Activated naive CD4-positive, alpha-beta T cell treated with Interleukin-2 at 50 U/mL for 16 hours (primary cell): ENCODE results near the gene SPESP1.

Experiments
- DNase-seq: peaks from one replicate; pipeline ENCODE4 v3.0.0-alpha.2; 2020

SPESP1 gene

GRCh38 chr15:68993276-68993675 is 63.0 kb downstream of the SPESP1 start:
- no peak for DNase-seq

- DNase-seq = no peak
Observed at GRCh38 chr15:68994149-68994548, 63.8 kb downstream of the SPESP1 start.

DNA sequence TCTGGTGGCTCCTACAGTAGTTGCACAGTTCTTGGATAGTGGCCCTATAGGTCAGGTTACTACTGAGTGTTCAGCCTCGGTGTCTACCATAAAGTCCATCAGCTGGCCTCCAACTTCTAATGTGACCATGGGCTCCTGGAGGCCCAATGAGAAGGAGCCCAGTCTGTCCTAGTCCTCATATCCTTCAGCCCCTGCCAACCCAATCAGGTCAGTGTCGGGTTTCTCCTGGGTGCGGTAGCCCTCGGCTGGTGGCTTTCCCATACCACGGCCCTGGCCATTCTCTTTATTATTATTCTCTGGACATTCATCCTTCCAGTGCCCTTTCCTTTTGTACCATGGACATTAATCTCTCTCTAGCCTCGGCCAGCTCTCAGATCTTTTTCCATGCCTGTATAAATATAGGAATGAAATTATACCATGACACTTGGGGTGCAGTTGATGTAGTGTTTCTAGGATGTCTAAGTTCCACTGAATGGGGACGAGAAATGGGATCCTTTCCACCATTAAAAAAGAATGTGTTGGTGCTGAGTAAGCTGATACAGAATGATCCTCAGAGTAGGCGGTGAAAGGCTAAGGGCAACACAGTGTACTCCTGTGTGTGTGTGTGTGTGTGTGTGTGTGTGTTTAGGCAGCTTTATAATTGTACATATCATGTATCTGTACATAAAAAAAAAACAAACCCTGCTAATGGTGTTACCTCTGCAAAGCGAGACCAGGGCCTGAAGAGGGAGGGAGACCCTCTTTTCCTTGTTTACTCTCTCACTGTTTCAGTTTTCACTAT is 64.8 kb downstream of the SPESP1 start:
- no peak for DNase-seq
